SIG-M5 (cell line): ENCODE data around the gene CTBP1.
"Not testable (repeated sequence)": the region's sequence is repeated elsewhere in the genome, so short reads cannot be mapped to it uniquely, and the experiment has no call there.

ENCODE experiments used
- DNase-seq: peaks from one replicate; lab custom pipeline; 2025; lab: John Stamatoyannopoulos, UW

The CTBP1 gene

DNA sequence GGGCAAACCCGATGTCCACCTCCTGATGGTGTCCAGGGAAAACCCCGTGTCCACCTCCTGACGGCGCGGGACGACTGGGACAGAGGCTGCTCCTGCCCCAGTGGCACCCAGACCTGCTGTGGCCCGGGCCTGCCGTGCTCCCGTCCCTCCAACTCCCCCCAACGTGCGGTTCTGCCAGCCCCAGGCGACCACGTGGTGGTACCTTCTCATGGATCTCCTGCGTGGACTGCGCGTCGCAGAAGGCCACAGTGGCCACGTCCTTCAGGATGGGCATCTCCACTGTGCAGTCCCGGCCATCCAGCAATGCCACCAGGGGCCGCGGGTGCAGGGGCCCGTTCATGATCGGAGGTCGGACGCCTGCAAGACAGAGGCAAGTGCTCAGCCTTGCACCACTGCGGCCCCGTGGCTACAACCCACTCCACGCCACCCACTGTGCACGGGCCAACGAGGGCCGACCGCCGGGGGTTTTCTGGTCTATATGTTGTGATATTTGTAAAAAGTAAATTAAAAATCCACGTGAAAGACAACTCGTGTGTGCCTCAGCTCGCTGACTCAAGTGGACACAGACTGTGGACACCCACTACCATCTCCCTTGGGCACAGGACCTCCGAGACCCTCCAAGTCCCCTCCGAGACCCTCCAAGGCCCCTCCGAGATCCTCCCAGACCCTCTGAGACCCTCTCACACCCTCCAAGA is 10.8 kb downstream of the CTBP1 start:
- no peak for DNase-seq

DNA sequence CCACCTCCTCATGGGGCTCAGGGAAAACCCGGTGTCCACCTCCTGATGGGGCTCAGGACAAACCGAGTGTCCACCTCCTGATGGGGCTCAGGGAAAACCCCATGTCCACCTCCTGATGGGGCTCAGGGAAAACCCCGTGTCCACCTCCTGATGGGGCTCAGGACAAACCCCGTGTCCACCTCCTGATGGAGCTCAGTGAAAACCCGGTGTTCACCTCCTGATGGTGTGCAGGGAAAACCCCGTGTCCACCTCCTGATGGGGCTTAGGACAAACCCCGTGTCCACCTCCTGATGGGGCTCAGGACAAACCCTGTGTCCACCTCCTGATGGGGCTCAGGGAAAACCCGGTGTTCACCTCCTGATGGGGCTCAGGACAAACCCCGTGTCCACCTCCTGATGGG is 11.7 kb downstream of the CTBP1 start:
- DNase-seq: not testable (repeated sequence)

DNA sequence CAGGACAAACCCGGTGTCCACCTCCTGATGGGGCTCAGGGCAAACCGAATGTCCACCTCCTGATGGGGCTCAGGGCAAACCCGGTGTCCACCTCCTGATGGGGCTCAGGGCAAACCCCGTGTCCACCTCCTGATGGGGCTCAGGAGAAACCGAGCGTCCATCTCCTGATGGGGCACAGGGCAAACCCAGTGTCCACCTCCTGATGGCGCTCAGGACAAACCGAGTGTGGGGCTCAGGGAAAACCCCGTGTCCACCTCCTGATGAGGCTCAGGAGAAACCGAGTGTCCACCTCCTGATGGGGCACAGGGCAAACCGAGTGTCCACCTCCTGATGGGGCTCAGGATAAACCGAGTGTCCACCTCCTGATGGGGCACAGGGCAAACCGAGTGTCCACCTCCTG is 12.1 kb downstream of the CTBP1 start:
- not testable (repeated sequence) for DNase-seq

DNA sequence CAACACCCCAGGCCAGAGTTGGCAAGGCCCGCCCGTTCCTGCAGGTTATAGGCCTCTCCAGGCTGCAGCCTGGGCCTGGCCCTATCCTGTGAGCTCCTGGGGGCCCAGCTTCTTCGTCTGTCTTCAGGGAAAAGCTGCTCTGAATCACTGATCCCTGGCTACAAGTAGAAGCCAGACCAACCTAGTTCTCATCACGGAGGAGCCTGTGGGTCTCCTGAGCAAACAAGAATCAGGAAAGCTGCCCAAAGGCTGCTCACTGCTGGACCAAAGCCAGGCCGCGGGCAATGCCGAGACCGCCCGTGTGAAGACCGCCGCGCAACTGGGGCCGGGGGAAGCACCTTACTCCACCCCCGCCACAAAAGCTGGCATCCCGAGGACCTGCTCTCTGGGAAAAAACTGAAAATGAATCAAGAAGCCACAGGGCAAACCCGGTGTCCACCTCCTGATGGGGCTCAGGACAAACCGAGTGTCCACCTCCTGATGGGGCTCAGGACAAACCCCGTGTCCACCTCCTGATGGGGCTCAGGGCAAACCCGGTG is 12.8 kb downstream of the CTBP1 start:
- no peak for DNase-seq

DNA sequence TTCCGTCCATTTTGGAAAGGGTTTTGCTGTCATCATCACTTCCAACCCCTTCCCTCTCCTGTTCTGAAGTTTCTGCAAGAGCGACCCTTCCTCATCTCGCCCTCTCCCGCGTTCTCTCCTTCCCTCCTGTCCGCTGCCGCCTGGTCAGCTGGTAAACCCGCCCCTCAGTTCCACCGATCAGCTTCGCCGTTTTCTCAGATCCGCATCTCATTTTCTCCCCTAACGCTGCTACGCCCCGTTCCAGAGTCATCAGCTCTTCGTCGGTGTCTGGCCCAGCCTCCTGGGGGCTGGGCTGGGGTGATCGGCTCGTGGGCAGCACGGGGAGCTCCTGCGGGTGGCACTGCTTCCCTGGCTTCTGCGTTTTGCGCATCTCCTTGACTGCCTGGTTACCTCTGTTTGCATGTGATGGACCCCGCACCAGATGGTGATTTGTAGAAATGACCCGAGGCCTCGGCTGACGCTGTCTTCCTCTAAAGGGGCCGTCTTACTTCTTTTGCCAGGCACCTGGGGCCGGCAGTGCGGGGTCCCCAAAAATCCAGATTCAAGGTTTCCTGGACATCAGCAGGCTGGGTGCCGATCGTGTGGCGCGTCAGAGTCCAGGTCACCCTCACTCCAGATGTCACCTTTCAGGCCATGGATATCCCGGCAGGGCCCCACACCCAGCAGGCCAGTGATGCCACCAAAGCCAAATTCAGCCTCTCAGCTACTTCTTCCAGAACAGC is 13.4 kb downstream of the CTBP1 start:
- DNase-seq: no peak

DNA sequence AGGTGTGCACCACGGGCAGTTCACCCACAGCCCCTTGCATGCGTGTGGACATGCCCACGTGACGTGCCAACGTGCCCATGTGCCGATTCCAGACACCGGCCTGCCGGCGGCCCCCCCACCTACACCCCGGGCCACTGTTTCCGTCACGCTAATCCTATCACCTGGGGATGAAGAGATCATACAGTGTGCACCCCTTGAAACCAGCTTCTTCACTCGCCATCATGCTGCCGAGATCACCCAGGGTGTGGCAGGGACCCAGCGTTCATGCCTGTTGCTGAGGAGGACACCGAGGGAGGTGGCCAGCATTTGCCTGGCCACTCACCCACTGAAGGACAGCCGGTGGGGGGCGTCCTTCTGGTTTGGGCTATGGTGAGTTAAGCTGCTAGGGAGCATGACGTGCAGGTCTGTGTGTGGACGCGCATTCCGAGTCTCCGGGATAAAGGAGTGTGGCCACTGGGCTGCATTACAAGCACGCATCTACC is 14.1 kb downstream of the CTBP1 start:
- no peak for DNase-seq

DNA sequence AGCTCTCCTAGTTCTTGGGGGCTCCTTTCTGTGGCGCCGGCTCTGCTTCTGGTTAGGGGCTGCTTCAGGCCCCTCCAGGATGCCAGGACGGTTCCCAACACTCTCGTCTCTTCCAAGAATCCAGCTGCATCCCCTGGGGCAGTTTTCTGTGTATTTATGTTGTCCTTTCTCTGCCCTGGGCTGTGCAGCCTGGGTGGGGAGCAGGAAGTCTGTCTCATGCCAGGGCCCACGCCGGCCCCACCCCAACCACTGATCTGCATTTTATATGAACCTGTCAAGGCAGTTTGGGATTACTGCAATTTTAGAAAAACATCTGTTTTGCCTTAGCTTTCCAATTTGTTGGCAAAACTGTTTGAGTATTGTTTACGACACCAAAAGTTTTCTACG is 14.6 kb downstream of the CTBP1 start:
- no peak for DNase-seq

DNA sequence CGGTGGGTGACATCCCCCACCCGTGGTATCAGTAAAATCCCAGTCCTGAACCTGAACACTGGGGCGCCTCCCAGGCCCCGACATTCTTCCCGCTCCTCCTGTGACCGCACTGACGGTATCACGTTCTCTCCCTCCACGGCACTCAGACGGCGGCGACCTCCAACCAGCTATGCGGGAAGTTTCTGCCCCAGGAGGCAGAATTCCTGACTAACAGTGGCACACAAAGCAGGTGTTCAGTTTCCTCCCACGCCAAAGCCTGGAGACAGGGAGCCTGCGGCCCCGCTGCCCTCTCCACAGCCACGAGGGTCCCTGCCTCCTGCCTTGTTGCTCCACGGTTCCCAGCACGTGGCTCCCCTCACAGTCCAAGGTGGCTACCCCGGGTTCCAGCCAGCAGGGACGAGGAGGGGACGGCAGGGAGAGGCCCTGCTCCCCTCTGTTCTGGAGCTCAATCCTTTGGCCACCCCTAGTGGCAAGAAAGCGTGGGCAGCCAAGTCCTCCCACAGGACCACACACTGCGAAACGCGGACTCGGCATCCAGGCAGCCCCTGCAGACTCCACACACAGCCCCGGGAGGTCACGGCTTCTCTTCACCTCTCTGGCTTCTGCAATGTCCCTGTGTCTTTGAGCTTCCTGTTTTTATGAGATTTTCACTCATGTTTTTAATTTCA is 15.2 kb downstream of the CTBP1 start:
- DNase-seq: no peak

DNA sequence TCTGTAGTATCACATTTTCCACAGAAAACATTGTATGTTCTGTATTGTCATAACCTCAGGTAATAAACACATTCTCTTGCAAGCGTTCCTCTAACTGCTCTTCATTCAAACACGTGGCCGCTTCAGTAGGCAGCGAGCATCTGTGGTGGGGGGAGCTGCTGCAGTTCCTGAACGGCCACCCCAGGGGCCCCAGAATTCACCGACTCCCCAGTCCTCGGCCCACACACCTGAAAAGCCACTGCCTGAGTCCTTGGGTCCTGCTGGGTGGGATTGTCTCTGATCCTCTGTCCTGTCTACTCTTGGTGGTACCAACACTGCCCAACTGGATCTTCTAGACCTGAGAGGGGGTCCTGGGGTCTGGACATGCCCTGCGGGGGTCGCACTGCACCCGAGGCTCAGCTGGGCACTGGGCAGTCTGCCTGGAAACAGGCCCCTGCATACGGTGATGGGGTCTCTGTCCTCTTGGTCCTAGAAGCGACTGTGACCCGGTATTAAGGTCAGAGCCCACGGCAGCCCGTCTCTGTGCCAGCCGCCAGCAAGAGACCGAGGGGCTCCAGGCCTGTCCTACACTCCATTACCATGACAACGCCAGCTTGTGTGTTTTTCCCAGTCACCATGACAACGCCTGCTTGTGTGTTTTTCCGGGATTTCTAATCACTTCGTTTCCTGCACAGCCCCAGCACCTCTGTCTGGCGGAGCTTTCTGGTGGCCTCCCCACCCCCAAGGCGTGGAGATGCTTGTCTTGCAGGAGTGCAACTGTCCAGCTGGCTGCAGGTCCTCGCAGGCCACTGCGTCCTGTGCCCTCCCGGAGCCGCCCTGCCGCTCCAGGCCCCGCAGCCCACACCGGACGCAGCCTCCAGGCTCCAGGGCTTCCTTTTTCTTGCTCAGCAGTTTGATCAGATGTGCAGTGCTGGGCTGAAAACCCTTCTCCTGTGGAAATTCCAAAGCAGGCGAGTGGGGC is 16.0 kb downstream of the CTBP1 start:
- DNase-seq: no peak

DNA sequence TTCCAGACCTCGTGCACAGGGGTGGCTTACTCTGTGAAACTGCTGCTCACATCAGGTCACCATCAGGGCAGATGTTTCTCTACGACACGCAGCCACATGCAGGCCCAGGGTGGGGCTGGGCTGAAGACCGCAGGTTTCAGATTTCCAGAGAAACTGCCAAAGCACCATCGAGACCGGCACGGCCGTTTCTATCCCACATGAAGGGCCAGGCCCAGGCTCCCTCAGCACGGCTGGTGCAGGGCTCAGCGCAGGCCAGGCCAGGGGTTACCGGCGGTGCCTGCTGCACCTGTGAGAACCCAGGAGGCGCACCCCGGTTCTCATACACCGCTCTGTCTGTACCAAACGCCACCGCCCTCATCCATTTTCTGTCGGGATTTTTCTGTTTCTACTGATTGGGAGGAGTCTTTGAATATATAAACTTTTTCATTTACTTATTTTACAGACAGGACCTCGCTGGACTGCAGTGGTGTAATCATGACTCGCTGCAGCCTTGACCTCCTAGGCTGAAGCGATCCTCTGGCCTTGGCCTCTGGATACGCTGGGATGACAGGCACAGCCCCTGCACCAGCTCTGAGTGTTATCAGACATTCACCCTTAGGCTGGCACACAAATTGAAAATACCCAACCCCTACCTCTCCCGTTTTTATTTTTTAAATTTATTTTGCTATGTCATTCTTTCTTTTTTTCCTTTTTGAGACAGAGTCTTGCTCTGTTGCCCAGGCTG is 17.1 kb downstream of the CTBP1 start:
- DNase-seq: no peak

DNA sequence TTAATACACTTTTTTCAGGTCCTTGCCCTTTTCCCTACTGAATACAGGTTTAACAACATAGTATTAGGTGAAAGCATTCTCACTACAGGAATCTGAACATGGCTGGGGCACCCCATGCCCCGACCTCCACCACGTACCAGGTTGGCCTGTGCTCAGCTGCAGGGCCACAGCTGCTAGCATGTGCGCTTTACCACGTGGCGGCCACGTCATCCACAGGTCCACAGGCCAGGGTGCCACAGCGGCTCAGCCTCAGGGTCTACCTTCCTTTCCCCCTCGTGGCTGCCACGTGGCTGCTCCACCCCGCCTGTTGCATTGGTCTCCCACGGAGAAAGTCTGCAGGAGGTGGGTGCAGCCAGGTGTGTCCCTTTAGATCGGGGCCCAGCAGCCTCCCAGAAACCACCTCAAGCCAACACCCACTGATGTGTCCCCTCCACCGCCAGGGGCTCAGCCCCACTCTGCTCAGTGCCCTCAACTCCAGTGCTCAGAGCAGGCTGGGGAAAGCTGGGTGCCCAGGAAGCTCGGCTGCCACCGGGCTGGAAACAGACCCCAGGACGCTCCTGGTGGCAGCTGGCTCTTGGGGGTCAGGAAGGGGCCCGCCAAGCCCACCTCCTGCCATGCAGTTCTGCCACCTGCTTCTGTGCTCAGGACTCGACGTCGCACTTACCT is 17.8 kb downstream of the CTBP1 start:
- DNase-seq: no peak

DNA sequence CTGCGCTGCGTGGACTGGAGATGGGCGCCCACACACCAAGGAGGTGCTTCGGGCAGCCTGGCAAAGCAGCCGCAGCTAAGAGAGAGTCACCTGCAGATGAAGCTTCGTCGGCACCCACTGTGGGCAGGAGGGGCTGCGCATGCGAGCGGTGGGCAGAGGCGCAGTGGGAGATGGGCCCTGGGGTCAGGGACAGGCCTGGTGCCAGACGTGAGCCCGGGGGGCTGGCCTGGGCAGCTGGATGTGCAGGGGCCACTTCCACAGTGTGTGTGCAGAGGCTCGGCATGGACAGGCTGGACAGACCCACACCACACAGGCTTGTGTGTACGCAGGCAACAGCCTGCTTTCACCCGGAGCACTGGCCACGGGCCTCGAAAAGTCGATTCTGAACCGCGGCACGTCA is 18.6 kb downstream of the CTBP1 start:
- no peak for DNase-seq

DNA sequence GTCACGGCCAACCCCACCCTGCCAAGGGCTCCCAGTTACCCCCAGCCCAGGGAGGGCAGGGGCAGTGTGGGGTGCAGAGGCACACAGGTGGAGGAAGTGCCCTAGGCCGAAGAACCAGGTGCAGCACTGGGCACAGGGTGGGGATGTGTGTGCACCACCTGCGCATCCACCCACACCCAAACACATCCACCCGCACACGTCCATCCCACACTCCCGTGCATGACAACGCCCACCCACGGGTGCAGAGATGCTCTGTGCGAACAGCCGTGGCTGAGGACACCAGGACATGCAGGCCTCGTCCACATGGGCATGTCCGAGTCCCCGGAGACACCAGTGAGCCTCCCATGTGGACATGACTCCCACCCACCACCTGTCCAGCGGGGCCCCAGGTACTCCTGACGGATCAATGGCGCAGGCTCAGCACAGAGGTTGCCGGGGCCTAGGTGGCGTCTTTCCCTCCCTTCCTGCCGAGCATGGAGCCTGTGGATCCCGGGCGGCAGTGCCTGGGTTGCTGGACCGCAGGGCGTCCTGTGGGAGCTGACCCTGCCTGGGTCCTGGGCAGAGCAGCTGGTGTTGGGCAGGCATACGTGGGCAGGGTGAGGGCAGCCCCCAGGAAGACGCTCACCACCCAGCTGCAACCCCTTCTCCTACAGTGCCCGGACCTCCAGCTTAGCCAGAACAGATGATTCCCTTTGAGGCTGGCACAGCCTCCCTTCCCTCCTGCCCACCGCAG is 19.6 kb downstream of the CTBP1 start:
- no peak for DNase-seq

DNA sequence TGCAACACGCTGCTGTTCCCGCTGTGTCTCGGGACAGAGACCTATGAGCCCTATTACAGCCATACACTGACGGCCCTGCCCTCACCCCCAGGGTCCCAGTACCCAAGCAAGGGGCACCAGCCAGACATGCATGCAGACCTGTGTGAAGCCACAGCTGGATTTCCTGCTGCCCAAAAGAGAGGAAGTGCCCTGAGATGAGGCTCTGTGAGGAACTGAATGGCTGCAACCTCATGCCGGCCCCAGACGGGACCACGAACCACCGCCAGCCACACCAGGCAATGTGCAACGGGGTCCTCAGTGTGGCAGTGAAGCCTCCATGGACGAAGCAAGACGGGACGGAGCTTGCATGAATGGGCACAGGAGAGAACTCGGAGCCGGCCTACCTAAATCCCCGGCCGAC is 21.1 kb downstream of the CTBP1 start:
- DNase-seq: no peak

DNA sequence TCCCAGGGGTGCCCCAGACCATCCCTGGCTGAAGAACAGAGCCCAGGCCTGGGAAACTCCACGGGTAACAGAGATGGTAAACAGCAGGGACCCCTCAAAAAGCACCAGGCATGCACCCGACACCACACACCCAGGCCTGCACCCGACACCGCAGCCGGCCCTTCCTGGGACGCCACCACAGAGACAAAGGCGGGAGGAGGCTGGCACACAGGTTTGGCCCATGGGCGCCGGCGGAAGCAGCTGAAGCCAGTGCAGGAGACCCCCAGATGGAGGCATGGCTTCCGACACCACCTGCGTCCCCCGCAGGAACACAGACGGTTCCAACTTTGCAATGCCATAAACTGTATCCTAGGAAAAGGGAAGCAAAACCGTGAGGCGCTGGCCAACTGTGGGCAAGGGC is 22.3 kb downstream of the CTBP1 start:
- no peak for DNase-seq

DNA sequence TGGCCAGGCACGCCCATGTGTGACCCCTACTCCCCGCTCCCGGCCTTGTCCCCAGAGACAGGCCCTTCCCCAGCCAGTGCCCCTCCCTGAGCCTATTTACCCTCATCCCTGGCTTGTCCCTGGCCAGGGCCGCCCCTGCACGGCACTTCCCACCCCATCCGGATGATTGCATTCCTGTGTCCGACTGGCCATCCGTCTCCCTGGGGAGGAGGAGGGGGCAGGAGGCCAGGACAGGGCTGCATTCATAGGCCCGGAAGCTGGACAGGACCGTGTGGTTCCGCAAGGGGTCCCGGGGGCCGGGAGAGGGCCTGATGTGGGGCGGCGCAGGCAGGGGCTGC is 22.8 kb downstream of the CTBP1 start:
- DNase-seq: no peak

DNA sequence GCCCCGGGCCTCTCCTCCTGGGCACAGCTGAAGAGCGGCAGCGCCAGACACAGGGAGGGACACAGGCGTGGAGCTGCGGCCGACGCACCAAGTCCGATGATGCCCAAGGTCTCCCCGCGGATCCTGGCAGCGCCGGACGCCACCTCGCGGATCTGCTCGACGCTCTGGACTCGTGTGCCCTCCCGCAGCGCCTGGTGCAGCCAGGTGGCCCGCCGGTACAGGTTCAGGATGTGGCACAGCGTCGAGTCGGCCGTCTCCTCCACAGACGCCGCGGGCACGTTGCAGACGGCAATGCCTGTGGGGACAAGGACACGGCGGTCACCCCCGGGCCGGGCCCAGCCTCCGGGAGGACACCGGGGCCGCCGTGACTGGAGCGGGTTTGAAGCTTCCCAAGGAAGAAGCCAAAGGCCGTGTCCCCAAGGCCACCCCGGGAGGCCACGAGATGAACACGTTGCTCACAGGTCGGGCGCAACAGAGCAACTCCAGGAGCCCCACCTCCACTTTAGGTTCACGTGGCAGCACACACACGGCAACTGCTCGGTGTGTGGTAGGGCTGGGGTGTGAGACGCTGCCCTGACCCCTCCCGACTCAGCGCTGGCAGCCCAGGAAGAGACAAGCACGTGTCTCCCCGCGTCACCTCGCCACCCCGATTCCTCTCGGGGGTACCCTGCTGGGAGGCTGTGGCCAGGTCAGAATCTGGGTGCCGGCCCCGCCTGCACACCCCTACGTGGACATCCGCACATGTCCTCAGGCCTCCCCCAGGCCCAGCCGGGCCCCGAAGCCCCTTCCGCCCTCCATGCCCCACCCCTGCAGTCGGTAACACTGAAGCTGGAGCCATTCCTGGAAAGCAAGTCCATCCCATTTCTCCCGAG is 23.4 kb downstream of the CTBP1 start:
- no peak for DNase-seq

DNA sequence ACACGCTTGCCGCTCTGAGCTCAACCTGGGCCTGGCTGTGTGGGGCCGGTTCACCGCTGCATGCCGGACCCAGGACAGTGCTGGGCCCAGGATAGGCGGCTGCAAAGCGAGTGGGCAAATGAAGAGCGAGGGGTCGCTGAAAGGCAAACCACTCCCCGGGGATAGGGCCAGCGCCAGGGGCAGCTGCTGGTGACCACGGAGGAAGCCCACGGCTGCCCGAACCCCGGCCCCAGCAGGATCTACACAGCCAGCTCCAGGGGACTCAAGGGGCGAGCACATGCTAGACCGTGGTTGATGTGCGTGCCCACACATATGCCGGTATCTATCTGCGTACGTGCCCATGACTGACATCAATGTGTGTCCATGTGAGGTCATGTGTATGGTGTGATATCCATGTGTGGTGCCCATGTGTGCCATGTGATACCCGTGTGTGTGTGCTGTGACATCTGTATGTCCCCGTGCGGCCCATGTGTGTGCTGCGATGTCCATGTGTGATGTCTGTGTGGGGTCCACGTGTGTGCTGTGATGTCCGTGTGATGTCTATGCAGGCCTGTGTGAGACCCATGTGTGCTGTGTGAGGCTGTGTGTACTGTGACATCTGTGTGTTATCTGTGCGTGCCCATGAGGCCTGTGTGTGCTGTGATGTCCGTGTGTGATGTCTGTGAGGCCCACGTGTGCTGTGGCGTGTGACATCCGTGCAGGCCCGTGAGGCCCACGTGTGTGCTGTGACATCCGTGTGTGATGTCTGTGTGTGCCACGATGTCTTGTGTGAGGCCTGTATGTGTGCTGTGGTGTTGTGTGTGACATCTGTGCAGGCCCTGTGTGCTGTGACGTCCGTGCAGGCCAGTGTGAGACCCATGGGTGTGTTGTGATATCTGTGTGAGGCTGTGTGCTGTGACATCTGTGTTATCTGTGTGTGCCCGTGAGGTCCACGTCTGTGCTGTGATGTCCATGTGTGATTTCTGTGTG is 24.8 kb downstream of the CTBP1 start:
- no peak for DNase-seq
